GM21717 (cell line): ENCODE data around the gene GAS7.

Experiments
- ATAC-seq: cut with Tn5 transposase; IDR thresholded peaks from one replicate; pipeline ENCODE4 v1.9.1; 2021; ENCODE audit warnings: mild to moderate bottlenecking, moderate library complexity; ENCODE audit not compliant: unreplicated experiment

GAS7 gene

GRCh38 chr17:9868552-9868951 is 329.9 kb downstream of the GAS7 start:
- ATAC-seq: no peak

DNA sequence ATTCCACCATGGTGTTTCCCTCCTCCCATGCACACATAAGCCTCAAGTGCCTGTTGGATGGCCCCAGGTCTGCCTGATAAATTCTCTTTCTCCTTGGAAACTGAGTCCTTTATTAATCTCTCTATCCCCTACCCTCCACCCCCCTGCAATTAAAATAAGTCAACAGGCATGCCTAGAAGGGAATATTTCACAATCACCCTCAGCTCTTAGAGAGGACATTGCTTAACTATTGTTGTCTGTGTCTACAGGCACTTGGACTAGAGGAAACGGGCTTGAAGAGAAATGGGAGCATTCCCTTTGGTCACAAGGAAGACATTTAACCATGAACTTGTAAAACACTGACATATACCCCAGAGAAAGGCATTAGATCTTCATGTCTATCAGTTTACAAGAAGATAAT is 332.8 kb downstream of the GAS7 start:
- ATAC-seq: no peak

DNA sequence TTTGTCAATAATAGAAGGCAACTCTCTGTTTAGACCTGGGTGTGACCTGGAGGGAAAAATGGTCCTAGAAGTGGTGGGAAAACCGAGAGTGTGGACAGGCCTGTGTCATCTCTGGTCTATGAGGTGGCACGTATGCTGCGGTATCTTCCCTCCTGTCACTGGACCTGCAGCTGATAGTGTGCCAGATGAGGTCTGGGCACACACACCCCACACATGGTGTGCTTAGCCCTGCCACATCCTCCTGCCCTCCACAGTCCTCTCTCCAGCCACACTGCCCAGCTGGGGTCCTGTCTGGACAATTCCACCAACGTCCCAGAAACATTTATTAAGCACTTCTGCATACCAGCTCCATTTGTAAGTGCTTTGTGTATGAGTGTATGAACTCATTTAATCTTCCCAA is 335.5 kb downstream of the GAS7 start:
- ATAC-seq: no peak

- no peak for ATAC-seq
Observed at GRCh38 chr17:9862220-9862619, 336.2 kb downstream of the GAS7 start.

DNA sequence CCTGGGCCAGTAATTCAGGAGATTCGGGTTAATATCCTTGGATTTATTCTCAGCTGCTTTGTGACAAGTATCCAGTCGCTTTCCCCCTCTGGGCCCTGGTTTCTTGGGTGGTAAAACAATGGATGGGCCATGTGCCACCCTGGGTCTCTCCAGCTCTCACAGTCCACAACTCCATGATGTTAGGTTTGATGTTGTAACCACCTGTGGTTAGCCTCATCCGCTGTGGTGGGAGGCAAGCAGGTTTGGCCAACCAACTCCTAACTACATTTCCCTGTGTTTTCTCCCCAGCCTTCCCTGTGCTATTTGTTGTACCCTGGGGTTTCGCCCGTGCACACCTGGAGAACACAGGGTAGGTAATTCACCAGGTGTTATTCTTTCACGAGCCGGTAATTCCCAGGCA is 337.6 kb downstream of the GAS7 start:
- ATAC-seq: no peak
